HepG2 (cell line): Measurements from ENCODE around the gene PRELID1. TPM values are rescaled to one million over a fixed set of nuclear protein-coding genes. Genes with fewer than 3 reads are reported as not detected.

Source experiments
- CBX2 ChIP-seq, 2 experiments: fragments of 200-600 bp in 1 of 2; sonication (generic); formaldehyde crosslinking in 1 of 2; IDR thresholded peaks; 2 replicates each; pipeline versions ENCODE4 v1.7.0 to v1.8.1; 2018 to 2022; ENCODE audit warnings: low read depth in 2 of 2, low read length in 1 of 2, mild to moderate bottlenecking in 1 of 2, missing genetic modification reagents in 1 of 2
- MLLT10 ChIP-seq: sonication (generic); formaldehyde crosslinking; IDR thresholded peaks from 2 replicates; pipeline ENCODE4 v1.4.0; 2020; ENCODE audit warnings: missing genetic modification reagents
- ZNF253 ChIP-seq: sonication (generic); formaldehyde crosslinking; IDR thresholded peaks from 2 replicates; pipeline ENCODE4 v1.8.0; 2022; ENCODE audit warnings: mild to moderate bottlenecking, missing genetic modification reagents, borderline replicate concordance
- ZNF761 ChIP-seq: sonication (generic); formaldehyde crosslinking; conservative IDR thresholded peaks from 2 replicates; pipeline ENCODE4 v1.4.0; 2020; ENCODE audit warnings: mild to moderate bottlenecking, missing genetic modification reagents
- polyA plus RNA-seq, 8 experiments: library from polyadenylated mRNA; depleted of rRNA in 3 of 8; stranded (reverse) in 7 of 8; unstranded in 1 of 8; fragments of >200 nt; fragmentation: Illumina TruSeq in 4 of 8; extraction: Trizol in 4 of 8; gene quantifications; 2 replicates each; pipeline versions ENCODE4 v1.2.1 to v1.2.3, GENCODE V29; 2011 to 2016; ENCODE audit warnings: low read depth in 4 of 8, missing spikeins in 1 of 8, mixed read lengths in 1 of 8; ENCODE audit not compliant: insufficient read depth in 1 of 8
- total RNA-seq, 5 experiments: library from RNA; depleted of rRNA; stranded (reverse); fragments of >200 nt; fragmentation: Illumina TruSeq; extraction: Trizol; gene quantifications; 2 replicates each; pipeline ENCODE4 v1.2.3, GENCODE V29; 2016; ENCODE audit warnings: low read depth in 1 of 5
- TF ChIP-seq, protein P1 (sequence below): sonication (generic); formaldehyde crosslinking; IDR thresholded peaks from 2 replicates; pipeline ENCODE4 v1.4.0; 2020; ENCODE audit warnings: mild to moderate bottlenecking, missing genetic modification reagents
- TF ChIP-seq, protein P2 (sequence below): sonication (generic); formaldehyde crosslinking; IDR thresholded peaks from 2 replicates; pipeline ENCODE4 v1.5.1; 2020; ENCODE audit warnings: mild to moderate bottlenecking, moderate library complexity, missing genetic modification reagents
- TF ChIP-seq, protein P3 (sequence below): sonication (generic); formaldehyde crosslinking; IDR thresholded peaks from 2 replicates; pipeline ENCODE4 v1.4.0; 2020; ENCODE audit warnings: low read depth, mild to moderate bottlenecking, missing genetic modification reagents
- TF ChIP-seq, protein P4 (sequence below): sonication (generic); formaldehyde crosslinking; IDR thresholded peaks from 2 replicates; pipeline ENCODE4 v1.9.0; 2022; ENCODE audit warnings: low read depth, missing genetic modification reagents
- TF ChIP-seq, protein P5 (sequence below): sonication (generic); formaldehyde crosslinking; IDR thresholded peaks from 2 replicates; pipeline ENCODE4 v1.5.1; 2020; ENCODE audit warnings: missing genetic modification reagents, mild to moderate bottlenecking, borderline replicate concordance

PRELID1 gene
- total and polyA plus RNA-seq, 2 of the 13 experiments (the other 11 are each of a cell fraction or from before 2014, with no cell fraction given), result 250 to 271 TPM

DNA sequence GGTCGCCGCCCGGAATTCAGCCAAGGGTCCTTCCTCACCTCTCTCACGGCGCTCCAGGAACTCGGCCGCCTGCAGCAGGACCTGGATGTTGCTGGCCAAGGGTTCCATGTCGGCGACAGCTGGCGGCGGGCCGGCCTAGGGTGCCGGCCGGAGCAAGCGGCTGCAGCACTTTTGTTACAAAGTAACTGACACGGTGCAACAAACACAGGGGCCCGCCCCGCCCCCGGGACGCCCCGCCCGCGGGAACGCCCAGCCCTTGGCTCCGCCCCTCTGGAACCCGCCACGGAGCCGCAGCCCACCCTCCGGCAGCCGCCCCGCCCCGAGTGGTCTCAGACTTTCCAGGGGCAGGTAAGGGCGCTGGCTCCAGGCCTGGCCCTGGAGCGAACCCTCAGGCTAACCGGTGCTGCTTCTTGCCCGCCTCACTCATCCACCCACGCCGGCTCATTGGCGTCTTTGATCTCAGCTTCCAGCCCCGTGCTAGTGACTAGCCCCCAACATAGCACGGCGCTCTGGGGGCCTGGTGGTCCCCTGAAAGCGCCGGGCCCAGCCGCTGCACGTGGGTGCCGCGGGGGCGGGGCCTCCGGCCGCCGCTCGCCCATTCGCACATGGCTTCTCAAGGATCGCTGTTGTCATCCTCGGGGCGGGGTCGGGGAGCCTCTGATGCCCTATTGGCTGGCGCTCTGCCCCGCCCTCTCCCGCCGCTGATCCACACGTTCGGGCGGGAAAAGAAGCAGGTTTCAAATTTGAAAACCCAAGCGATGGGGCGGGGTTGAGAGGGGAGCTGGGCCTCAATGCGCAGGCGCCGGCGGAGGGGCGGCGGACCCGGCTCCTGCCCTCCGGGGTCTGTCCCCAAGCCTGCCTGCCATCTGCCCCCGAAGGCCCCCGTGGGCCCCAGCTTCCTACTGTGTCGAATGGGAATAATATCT, 8.4 kb downstream of the PRELID1 start, which contains the start of gene MXD3 (continued):
- TF ChIP-seq, protein P1, sequence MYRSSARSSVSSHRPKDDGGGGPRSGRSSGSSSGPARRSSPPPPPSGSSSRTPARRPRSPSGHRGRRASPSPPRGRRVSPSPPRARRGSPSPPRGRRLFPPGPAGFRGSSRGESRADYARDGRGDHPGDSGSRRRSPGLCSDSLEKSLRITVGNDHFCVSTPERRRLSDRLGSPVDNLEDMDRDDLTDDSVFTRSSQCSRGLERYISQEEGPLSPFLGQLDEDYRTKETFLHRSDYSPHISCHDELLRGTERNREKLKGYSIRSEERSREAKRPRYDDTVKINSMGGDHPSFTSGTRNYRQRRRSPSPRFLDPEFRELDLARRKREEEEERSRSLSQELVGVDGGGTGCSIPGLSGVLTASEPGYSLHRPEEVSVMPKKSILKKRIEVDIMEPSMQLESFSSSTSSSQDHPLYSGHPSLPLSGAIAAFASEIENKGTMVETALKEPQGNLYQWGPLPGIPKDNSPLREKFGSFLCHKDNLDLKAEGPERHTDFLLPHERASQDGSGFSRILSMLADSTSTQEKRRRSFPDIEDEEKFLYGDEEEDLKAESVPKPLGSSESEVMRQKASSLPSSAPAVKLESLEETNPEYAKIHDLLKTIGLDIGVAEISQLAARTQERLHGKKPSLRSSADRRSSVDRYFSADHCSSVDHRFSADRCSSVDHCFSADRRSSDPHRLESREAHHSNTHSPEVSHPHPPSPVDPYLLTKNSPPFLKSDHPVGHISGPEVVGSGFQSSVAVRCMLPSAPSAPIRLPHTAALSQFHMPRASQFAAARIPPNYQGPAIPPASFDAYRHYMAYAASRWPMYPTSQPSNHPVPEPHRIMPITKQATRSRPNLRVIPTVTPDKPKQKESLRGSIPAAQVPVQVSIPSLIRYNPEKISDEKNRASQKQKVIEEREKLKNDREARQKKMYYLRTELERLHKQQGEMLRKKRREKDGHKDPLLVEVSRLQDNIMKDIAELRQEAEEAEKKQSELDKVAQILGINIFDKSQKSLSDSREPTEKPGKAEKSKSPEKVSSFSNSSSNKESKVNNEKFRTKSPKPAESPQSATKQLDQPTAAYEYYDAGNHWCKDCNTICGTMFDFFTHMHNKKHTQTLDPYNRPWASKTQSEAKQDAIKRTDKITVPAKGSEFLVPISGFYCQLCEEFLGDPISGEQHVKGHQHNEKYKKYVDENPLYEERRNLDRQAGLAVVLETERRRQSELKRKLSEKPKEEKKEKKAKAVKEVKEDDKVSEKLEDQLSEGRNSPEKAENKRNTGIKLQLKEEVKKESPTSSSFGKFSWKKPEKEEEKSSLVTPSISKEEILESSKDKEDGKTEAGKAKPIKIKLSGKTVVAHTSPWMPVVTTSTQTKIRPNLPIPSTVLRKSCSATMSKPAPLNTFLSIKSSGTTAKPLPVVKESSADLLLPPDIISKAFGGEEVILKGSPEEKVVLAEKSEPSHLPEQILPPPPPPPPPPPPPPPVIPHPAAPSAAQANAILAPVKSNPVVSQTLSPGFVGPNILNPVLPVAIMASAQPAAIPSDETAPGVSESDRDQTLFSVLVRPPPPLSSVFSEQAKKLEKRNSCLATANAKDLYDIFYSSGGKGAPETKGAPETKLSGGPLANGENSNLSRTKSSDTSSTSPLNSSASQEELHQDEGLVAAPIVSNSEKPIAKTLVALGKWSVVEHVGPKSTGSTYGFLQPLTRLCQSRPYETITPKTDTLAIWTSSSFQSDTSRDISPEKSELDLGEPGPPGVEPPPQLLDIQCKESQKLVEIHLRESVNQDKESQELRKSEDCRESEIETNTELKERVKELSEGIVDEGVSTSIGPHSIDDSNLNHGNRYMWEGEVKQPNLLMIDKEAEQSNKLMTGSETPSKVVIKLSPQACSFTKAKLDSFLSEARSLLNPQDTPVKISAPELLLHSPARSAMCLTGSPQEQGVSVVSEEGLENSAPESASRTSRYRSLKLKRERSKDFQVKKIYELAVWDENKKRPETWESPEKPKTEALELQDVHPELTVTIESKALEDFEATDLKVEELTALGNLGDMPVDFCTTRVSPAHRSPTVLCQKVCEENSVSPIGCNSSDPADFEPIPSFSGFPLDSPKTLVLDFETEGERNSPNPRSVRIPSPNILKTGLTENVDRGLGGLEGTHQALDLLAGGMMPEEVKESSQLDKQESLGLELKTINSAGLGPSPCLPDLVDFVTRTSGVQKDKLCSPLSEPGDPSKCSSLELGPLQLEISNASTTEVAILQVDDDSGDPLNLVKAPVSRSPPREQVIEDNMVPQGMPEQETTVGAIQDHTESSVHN (CRISPR knock-in tag), result no peak
- TF ChIP-seq, protein P2, sequence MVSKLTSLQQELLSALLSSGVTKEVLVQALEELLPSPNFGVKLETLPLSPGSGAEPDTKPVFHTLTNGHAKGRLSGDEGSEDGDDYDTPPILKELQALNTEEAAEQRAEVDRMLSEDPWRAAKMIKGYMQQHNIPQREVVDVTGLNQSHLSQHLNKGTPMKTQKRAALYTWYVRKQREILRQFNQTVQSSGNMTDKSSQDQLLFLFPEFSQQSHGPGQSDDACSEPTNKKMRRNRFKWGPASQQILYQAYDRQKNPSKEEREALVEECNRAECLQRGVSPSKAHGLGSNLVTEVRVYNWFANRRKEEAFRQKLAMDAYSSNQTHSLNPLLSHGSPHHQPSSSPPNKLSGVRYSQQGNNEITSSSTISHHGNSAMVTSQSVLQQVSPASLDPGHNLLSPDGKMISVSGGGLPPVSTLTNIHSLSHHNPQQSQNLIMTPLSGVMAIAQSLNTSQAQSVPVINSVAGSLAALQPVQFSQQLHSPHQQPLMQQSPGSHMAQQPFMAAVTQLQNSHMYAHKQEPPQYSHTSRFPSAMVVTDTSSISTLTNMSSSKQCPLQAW, result peak; percentile 58; the same call in 1 of the 2 replicates
- no peak for TF ChIP-seq ZNF253
- TF ChIP-seq, protein P3, sequence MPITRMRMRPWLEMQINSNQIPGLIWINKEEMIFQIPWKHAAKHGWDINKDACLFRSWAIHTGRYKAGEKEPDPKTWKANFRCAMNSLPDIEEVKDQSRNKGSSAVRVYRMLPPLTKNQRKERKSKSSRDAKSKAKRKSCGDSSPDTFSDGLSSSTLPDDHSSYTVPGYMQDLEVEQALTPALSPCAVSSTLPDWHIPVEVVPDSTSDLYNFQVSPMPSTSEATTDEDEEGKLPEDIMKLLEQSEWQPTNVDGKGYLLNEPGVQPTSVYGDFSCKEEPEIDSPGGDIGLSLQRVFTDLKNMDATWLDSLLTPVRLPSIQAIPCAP (CRISPR knock-in tag), result no peak
- no peak for TF ChIP-seq ZNF761
- TF ChIP-seq, protein P4, sequence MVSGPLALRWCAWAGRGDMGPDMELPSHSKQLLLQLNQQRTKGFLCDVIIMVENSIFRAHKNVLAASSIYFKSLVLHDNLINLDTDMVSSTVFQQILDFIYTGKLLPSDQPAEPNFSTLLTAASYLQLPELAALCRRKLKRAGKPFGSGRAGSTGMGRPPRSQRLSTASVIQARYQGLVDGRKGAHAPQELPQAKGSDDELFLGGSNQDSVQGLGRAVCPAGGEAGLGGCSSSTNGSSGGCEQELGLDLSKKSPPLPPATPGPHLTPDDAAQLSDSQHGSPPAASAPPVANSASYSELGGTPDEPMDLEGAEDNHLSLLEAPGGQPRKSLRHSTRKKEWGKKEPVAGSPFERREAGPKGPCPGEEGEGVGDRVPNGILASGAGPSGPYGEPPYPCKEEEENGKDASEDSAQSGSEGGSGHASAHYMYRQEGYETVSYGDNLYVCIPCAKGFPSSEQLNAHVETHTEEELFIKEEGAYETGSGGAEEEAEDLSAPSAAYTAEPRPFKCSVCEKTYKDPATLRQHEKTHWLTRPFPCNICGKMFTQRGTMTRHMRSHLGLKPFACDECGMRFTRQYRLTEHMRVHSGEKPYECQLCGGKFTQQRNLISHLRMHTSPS, result no peak
- TF ChIP-seq MLLT10, result no peak
- TF ChIP-seq CBX2 (IDR thresholded peaks at IDR 0.05; ENCODE audit: low read depth, low read length), result no peak
- no peak for TF ChIP-seq CBX2 (CRISPR knock-in tag; IDR thresholded peaks at IDR 0.05; ENCODE audit: low read depth)
- TF ChIP-seq, protein P5, sequence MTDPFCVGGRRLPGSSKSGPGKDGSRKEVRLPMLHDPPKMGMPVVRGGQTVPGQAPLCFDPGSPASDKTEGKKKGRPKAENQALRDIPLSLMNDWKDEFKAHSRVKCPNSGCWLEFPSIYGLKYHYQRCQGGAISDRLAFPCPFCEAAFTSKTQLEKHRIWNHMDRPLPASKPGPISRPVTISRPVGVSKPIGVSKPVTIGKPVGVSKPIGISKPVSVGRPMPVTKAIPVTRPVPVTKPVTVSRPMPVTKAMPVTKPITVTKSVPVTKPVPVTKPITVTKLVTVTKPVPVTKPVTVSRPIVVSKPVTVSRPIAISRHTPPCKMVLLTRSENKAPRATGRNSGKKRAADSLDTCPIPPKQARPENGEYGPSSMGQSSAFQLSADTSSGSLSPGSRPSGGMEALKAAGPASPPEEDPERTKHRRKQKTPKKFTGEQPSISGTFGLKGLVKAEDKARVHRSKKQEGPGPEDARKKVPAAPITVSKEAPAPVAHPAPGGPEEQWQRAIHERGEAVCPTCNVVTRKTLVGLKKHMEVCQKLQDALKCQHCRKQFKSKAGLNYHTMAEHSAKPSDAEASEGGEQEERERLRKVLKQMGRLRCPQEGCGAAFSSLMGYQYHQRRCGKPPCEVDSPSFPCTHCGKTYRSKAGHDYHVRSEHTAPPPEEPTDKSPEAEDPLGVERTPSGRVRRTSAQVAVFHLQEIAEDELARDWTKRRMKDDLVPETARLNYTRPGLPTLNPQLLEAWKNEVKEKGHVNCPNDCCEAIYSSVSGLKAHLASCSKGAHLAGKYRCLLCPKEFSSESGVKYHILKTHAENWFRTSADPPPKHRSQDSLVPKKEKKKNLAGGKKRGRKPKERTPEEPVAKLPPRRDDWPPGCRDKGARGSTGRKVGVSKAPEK (CRISPR knock-in tag), result no peak
